ENCODE data around the gene RPS27. TPM values are rescaled to one million over a fixed set of nuclear protein-coding genes. Genes with fewer than 3 reads are reported as not detected.
"Not testable (repeated sequence)": the region's sequence is repeated elsewhere in the genome, so short reads cannot be mapped to it uniquely, and the experiment has no call there.

Gene RPS27
- total RNA-seq, 2 donors from 2014 or later = 538 to 734 TPM

GRCh38 chr1:154012129-154012528, 21.6 kb downstream of the RPS27 start:
- DNase-seq = no peak
- no peak overlapping the region for H3K27ac ChIP-seq
- no peaks in the 10 kb centered on the region for H3K9me3 ChIP-seq
- 42 to 48% methylated on average over 1 of the region's 1 CpG for WGBS, 2 donors
- H3K4me3 ChIP-seq = no peak overlapping the region
- no peaks in the 10 kb centered on the region for H3K4me1 ChIP-seq
- intact Hi-C loops (cut with DNase I) = no loop called here
- ATAC-seq = no peak
- H3K27me3 ChIP-seq = no peaks in the 10 kb centered on the region
- no peak for TF ChIP-seq CTCF (IDR thresholded peaks at IDR 0.05)
- TF ChIP-seq POLR2A (IDR thresholded peaks at IDR 0.05) = no peak
- H3K36me3 ChIP-seq (replicated peaks in 1 of 2; ENCODE audit: insufficient read depth in 1 of 2, low read depth in 2 of 2) = no peaks in the 10 kb centered on the region

- H3K4me3 ChIP-seq; H3K36me3 ChIP-seq (replicated peaks in 1 of 2; ENCODE audit: insufficient read depth in 1 of 2, low read depth in 2 of 2); ATAC-seq; DNase-seq; H3K27ac ChIP-seq; H3K27me3 ChIP-seq; intact Hi-C loops (cut with DNase I); H3K9me3 ChIP-seq; H3K4me1 ChIP-seq: not testable (repeated sequence)
- WGBS, 2 donors = 88 to 100% methylated on average over 5 to 14 of the region's 14 CpGs
These were observed 22.0 kb downstream of the RPS27 start for GRCh38 chr1:154012543-154012942.

GRCh38 chr1:154014154-154014907, 23.8 kb downstream of the RPS27 start:
- no peak for ATAC-seq
- H3K36me3 ChIP-seq (replicated peaks in 1 of 2; ENCODE audit: insufficient read depth in 1 of 2, low read depth in 2 of 2) = no peaks in the 10 kb centered on the region
- no peaks in the 10 kb centered on the region for H3K4me1 ChIP-seq
- WGBS, 2 donors = 64 to 71% methylated on average over 3 of the region's 3 CpGs
- H3K9me3 ChIP-seq = no peaks in the 10 kb centered on the region
- intact Hi-C loops (cut with DNase I) = no loop called here
- no peak overlapping the region for H3K27ac ChIP-seq
- H3K4me3 ChIP-seq = no peak overlapping the region
- no peak for TF ChIP-seq CTCF (IDR thresholded peaks at IDR 0.05)
- H3K27me3 ChIP-seq = no peaks in the 10 kb centered on the region
- DNase-seq = no peak

- no peaks in the 10 kb centered on the region for H3K4me1 ChIP-seq
- H3K36me3 ChIP-seq (replicated peaks in 1 of 2; ENCODE audit: insufficient read depth in 1 of 2, low read depth in 2 of 2) = no peaks in the 10 kb centered on the region
- WGBS, 2 donors = 63 to 66% methylated on average over 4 of the region's 4 CpGs
- H3K27ac ChIP-seq = no peak overlapping the region
- ATAC-seq (no peak), DNase-seq (no peak)
- H3K27me3 ChIP-seq = no peaks in the 10 kb centered on the region
- TF ChIP-seq POLR2A (IDR thresholded peaks at IDR 0.05) = no peak
- TF ChIP-seq CTCF (IDR thresholded peaks at IDR 0.05) = no peak
- intact Hi-C loops (cut with DNase I) = no loop called here
- no peak overlapping the region for H3K4me3 ChIP-seq
- H3K9me3 ChIP-seq = no peaks in the 10 kb centered on the region
These were observed 28.7 kb downstream of the RPS27 start for GRCh38 chr1:154019269-154019668.

GRCh38 chr1:154019940-154020339, 29.4 kb downstream of the RPS27 start:
- H3K27me3 ChIP-seq = no peaks in the 10 kb centered on the region
- intact Hi-C loops (cut with DNase I) = no loop called here
- H3K36me3 ChIP-seq (replicated peaks in 1 of 2; ENCODE audit: insufficient read depth in 1 of 2, low read depth in 2 of 2) = no peaks in the 10 kb centered on the region
- DNase-seq (no peak), ATAC-seq (no peak)
- WGBS, 2 donors = 54 to 56% methylated on average over 1 of the region's 1 CpG
- no peak overlapping the region for H3K4me3 ChIP-seq
- no peaks in the 10 kb centered on the region for H3K9me3 ChIP-seq
- no peaks in the 10 kb centered on the region for H3K4me1 ChIP-seq
- H3K27ac ChIP-seq = no peak overlapping the region
- TF ChIP-seq POLR2A (IDR thresholded peaks at IDR 0.05) (no peak), CTCF (IDR thresholded peaks at IDR 0.05) (no peak)

GRCh38 chr1:154033697-154034096, 43.1 kb downstream of the RPS27 start:
- intact Hi-C loops (cut with DNase I); H3K9me3 ChIP-seq; H3K4me3 ChIP-seq; H3K27ac ChIP-seq; H3K36me3 ChIP-seq (replicated peaks in 1 of 2; ENCODE audit: insufficient read depth in 1 of 2, low read depth in 2 of 2); ATAC-seq; DNase-seq; H3K4me1 ChIP-seq; H3K27me3 ChIP-seq: not testable (repeated sequence)
- 88 to 97% methylated on average over 1 of the region's 1 CpG for WGBS, 2 donors
